Mesendoderm (in vitro differentiated cells): ENCODE results near the gene TERC. TPM values are rescaled to one million over a fixed set of nuclear protein-coding genes. Genes with fewer than 3 reads are reported as not detected.
"Not testable (repeated sequence)": the region's sequence is repeated elsewhere in the genome, so short reads cannot be mapped to it uniquely, and the experiment has no call there.

Source experiments
- DNase-seq: peaks from one replicate; pipeline ENCODE4 v3.0.0; 2013
- H2AK5ac ChIP-seq: 2 replicates; pipeline ENCODE4 v1.6.1; 2013; ENCODE audit warnings: low read length, inconsistent platforms
- H2BK120ac ChIP-seq: 2 replicates; pipeline ENCODE4 v1.6.1; 2013; ENCODE audit warnings: low read depth, mild to moderate bottlenecking, low read length, moderate library complexity, mixed read lengths
- H2BK15ac ChIP-seq: replicated peaks from 2 replicates; pipeline ENCODE4 v1.6.1; 2013; ENCODE audit warnings: low read depth, mild to moderate bottlenecking, moderate library complexity
- H2BK5ac ChIP-seq: 2 replicates; pipeline ENCODE4 v1.6.1; 2013; ENCODE audit warnings: low read length, inconsistent platforms
- H3K18ac ChIP-seq: 2 replicates; pipeline ENCODE4 v1.6.1; 2013; ENCODE audit warnings: mild to moderate bottlenecking, low read length, mixed read lengths
- H3K23ac ChIP-seq: one replicate; pipeline ENCODE4 v1.6.1; 2013; ENCODE audit warnings: low read length
- H3K27ac ChIP-seq: 2 replicates; pipeline ENCODE4 v1.5.1; 2013; ENCODE audit warnings: low read depth, mild to moderate bottlenecking, inconsistent platforms, low read length, moderate library complexity
- H3K27me3 ChIP-seq: 2 replicates; pipeline ENCODE4 v1.6.1; 2013; ENCODE audit warnings: low read length, control low read depth, mild to moderate bottlenecking, inconsistent platforms; ENCODE audit not compliant: insufficient read depth, poor library complexity
- H3K36me3 ChIP-seq: 2 replicates; pipeline ENCODE4 v1.6.1; 2013; ENCODE audit warnings: low read length, inconsistent platforms; ENCODE audit not compliant: control insufficient read depth, insufficient read depth
- H3K4ac ChIP-seq: one replicate; pipeline ENCODE4 v1.6.1; 2013; ENCODE audit warnings: low read depth, mild to moderate bottlenecking, low read length, moderate library complexity
- H3K4me1 ChIP-seq: 2 replicates; pipeline ENCODE4 v1.6.1; 2013; ENCODE audit warnings: low read depth, low read length, inconsistent platforms; ENCODE audit not compliant: control insufficient read depth
- H3K4me2 ChIP-seq: 2 replicates; pipeline ENCODE4 v1.6.1; 2013; ENCODE audit warnings: low read length
- H3K4me3 ChIP-seq: 2 replicates; pipeline ENCODE4 v1.5.1; 2013; ENCODE audit warnings: mild to moderate bottlenecking, low read length
- H3K56ac ChIP-seq: one replicate; pipeline ENCODE4 v1.6.1; 2013; ENCODE audit warnings: low read length
- H3K79me1 ChIP-seq: 2 replicates; pipeline ENCODE4 v1.6.1; 2013; ENCODE audit warnings: low read length, inconsistent platforms
- H3K79me2 ChIP-seq: 2 replicates; pipeline ENCODE4 v1.6.1; 2013; ENCODE audit warnings: mild to moderate bottlenecking, low read length; ENCODE audit not compliant: control insufficient read depth, insufficient read depth
- H3K9ac ChIP-seq: 2 replicates; pipeline ENCODE4 v1.6.1; 2013; ENCODE audit warnings: low read length, inconsistent platforms
- H4K5ac ChIP-seq: one replicate; pipeline ENCODE4 v1.6.1; 2013; ENCODE audit warnings: low read length
- H4K8ac ChIP-seq: one replicate; pipeline ENCODE4 v1.6.1; 2013; ENCODE audit warnings: low read depth, mild to moderate bottlenecking, control low read depth, low read length, moderate library complexity
- WGBS: extraction: QIAGEN DNeasy Blood & Tissue Kit; methylation state at CpG from one replicate; pipeline ENCODE4 v1.1.7; 2013; ENCODE audit warnings: low lambda C conversion rate, missing lambda C conversion rate; ENCODE audit not compliant: insufficient coverage; ENCODE audit errors: extremely low coverage; 5-methylcytosine and 5-hydroxymethylcytosine counted together
- small RNA-seq: library from polyadenylated mRNA; stranded (forward); fragments of <200 nt; extraction: miRNeasy Mini kit (QIAGEN cat#:217004); gene quantifications from one replicate; pipeline ENCODE3, GENCODE V24; 2013; ENCODE audit not compliant: insufficient read depth

TERC gene

DNA sequence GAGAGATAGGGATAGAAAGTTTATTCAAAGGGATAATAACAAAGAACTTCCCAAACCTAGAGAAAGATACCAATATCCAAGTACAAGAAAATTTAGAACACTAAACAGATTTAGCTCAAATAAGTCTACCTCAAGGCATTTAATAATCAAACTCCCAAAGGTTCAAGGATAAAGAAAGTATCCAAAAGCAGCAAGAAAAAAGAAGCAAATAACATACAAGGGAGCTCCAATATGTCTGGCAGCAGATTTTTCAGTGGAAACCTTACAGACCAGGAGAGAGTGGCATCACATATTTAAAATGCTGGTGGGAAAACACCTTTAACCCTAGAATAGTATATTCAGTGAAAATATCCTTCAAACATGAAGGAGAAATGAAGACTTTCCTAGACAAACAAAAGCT lies 33.0 kb downstream of the TERC start:
- H3K4me3 ChIP-seq, H4K8ac ChIP-seq, H3K4ac ChIP-seq, H3K4me1 ChIP-seq, H2BK15ac ChIP-seq, H3K23ac ChIP-seq, H3K36me3 ChIP-seq, H3K27me3 ChIP-seq, DNase-seq, H4K5ac ChIP-seq, H2BK5ac ChIP-seq, H3K56ac ChIP-seq, H3K79me2 ChIP-seq, H3K9ac ChIP-seq, H2AK5ac ChIP-seq, H3K18ac ChIP-seq, H3K4me2 ChIP-seq, H3K27ac ChIP-seq, H3K79me1 ChIP-seq, H2BK120ac ChIP-seq: not testable (repeated sequence)

DNA sequence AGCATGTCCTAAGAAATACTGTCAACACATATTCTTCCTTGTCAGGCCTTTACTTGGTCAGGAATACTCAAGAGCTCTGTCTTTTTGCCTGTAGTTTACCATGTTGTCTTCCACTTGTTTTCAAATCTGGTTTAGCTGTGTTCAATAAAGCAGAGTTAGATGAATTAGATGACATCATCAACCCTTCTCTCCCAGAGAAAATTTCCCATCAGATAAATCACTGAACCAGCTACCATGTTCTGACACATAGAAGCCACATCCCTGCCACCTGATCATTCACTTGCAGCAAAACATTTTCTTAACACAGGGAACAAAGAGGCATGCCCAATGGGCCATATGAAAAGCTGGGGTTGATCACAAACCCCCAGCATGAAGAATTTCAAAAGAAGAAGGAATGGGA lies 42.1 kb downstream of the TERC start:
- Histone ChIP-seq H4K8ac (no peak overlapping the region), H3K36me3 (no peaks in the 10 kb centered on the region), H4K5ac (no peak overlapping the region), H3K4me3 (no peak overlapping the region), H2BK15ac (no peak overlapping the region), H3K56ac (no peak overlapping the region), H3K18ac (no peak overlapping the region), H2BK120ac (no peak overlapping the region), H2AK5ac (no peak overlapping the region), H3K79me2 (no peaks in the 10 kb centered on the region), H3K23ac (no peak overlapping the region), H3K4me1 (no peaks in the 10 kb centered on the region), H3K27ac (no peak overlapping the region), H3K4ac (no peak overlapping the region), H3K4me2 (no peak overlapping the region), H3K79me1 (no peaks in the 10 kb centered on the region), H3K27me3 (no peaks in the 10 kb centered on the region), H3K9ac (no peak overlapping the region), H2BK5ac (no peak overlapping the region)
- DNase-seq = no peak

DNA sequence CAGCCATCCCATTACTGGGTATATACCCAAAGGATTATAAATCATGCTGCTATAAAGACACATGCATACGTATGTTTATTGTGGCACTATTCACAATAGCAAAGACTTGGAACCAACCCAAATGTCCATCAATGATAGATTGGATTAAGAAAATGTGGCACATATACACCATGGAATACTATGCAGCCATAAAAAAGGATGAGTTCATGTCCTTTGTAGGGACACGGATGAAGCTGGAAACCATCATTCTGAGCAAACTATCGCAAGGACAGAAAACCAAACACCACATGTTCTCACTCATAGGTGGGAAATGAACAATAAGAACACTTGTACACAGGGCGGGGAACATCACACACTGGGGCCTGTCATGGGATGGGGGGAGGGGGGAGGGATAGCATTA lies 46.4 kb downstream of the TERC start:
- not testable (repeated sequence) for H2BK120ac ChIP-seq, H3K18ac ChIP-seq, H3K9ac ChIP-seq, DNase-seq, H3K27ac ChIP-seq, H3K23ac ChIP-seq, H3K56ac ChIP-seq, H2BK5ac ChIP-seq, H3K79me1 ChIP-seq, H4K5ac ChIP-seq, H3K79me2 ChIP-seq, H3K27me3 ChIP-seq, H3K4ac ChIP-seq, H2BK15ac ChIP-seq, H4K8ac ChIP-seq, H3K4me1 ChIP-seq, H3K36me3 ChIP-seq, H3K4me3 ChIP-seq, H3K4me2 ChIP-seq, H2AK5ac ChIP-seq
- no CpG with 5 or more reads among the region's 4 CpGs for WGBS

Small RNA genes lying within 50 kb of the gene (small RNA-seq; reads per million reads assigned to genes)
- gene RNU6-637P = not detected
